A204.1 (cell line): ENCODE results near the gene NFAT5.
"Not testable (repeated sequence)": the region's sequence is repeated elsewhere in the genome, so short reads cannot be mapped to it uniquely, and the experiment has no call there.

Source experiments
- FAIRE-seq: peaks from 2 replicates; lab custom pipeline; 2012; peaks lifted over from hg19 to GRCh38; lab: Jason Lieb, UNC

The NFAT5 gene

GRCh38 chr16:69637206-69637865 is 71.6 kb downstream of the NFAT5 start:
- FAIRE-seq = not testable (repeated sequence)

DNA sequence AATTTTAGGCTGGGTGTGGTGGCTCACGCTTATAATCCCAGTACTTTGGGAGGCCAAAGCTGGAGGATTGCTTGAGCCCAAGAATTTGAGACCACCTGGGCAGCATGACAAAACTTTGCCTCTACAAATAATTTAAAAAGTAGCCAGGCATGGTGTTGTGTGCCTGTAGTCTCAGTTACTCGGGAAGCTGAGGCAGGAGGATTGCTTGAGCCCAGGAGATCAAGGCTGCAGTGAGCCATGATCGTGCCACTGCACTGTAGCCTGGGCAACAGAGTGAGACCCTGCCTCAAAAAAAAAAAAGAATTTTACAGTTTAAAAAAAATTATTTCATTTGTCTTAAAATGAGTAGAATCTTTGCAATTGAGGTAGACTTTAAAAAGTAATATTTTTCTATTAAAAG is 78.2 kb downstream of the NFAT5 start:
- FAIRE-seq = not testable (repeated sequence)

DNA sequence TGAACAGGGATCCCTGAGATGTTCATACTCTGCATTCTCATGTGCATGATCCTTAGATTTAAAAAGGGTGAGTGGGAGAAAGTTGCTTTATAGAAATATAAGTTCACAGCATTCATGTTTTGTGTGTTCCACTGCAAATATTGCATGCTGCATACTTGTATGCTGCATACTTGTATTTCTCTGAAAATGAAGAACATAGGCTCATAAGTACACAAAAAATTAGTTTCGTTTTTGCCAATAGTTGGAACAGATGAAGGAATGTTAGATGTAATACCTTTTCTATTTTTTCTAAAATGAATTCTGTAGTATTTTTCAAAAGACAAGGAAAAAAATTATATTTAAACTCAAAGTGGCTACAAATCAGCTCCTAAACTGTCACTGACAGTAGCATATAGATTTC is 79.0 kb downstream of the NFAT5 start:
- peak; percentile 70 for FAIRE-seq

DNA sequence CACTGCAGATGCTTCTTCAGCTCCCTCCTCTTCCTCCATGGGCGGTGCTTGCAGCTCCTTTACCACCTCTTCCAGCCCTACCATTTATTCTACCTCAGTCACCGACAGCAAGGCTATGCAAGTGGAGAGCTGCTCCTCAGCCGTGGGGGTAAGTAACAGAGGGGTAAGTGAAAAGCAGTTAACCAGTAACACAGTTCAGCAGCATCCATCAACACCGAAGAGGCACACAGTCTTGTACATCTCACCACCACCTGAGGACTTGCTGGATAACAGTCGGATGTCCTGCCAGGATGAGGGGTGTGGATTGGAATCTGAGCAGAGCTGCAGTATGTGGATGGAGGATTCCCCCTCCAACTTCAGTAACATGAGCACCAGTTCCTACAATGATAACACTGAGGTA is 81.3 kb downstream of the NFAT5 start:
- FAIRE-seq = no peak

GRCh38 chr16:69651217-69651616 is 85.5 kb downstream of the NFAT5 start:
- no peak for FAIRE-seq

GRCh38 chr16:69654280-69654931 is 88.6 kb downstream of the NFAT5 start:
- FAIRE-seq = no peak

GRCh38 chr16:69660166-69660565 is 94.4 kb downstream of the NFAT5 start:
- FAIRE-seq = no peak

DNA sequence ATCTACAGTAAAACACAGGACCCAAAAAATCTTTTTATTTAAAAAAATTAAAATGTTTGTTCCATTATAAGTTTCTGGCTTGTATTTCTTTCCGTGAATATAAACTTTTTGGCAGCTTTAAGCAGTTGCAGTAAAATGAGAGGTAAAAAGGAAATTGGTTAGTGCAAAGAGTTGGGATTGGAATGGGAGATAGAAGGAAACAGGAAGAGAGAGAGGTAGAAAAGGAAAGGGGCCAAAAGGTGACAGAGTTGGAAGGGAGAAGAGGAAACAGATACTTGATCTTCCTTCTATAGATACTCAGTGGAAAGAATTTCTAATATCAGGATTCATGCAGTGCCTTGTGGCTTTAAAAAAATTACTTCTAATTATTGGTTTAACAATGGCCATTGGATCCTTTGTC is 97.1 kb downstream of the NFAT5 start:
- no peak for FAIRE-seq

DNA sequence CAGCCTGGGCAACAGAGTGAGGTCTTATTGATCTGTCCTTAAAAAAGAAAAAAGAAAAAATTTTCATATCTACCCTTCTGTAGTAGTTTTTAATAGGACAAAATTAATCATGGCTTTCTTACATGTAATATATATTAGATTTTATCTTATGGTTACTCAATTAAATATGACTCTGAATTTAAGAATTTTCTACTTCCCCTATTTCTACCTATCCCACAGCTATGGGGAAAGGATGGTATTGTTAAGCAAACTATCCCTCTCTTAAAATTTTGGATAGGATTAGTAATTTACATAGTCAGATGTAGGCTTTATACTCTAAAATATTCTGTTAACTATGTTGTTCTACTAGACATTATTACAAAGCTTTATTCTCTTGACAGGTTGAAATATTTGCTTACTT is 98.1 kb downstream of the NFAT5 start:
- no peak for FAIRE-seq

DNA sequence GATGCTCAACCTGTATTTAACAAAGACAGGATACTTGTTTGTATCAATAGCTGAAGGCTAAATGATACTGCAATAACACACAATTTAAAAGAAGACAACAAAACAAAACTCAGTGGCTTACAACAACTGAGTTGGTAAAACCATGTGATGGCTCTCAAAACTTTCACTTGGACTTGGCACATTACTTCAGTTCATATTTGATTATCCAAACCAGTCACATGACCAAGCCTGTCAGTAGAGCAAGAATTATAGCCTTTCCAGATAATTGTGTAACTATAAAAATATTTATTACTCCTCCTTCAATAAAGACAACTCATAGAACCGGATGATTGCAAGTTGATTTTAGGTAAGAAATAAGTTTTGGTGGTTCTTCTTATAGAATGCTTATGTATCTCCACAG is 103.8 kb downstream of the NFAT5 start:
- no peak for FAIRE-seq

GRCh38 chr16:69672315-69672997 is 106.7 kb downstream of the NFAT5 start:
- FAIRE-seq = no peak

DNA sequence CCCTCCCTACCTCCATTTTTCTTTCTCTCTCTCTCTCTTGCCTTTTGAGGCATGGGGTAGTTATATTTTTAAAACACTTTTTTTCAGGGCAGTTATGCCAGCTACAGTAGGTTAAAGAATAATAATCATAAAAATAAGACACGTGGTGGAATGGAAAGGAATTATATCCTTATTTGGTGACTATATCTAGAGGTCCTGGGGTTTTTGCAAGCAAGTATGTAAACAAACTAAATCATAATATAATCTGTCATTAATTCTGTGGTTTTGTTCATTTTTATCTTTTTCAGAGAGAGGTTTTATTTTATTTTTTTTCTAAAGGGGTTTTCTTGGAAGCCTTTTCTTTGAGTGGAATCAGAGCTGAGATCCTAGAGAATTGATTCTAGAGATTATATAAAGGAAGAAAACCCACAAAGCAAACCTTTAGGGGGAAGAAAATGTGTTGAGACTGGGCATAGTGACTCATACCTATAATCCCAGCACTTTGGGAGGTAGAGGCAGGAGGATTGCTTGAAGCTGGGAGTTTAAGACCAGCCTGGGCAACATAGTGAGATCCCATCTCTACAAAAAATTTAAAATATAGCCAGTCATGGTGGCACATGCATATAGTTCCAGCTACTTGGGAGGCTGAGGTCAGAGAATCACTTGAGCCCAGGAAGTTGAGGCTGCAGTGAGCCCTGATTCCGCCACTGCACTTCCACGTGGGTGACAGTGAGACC is 107.4 kb downstream of the NFAT5 start:
- FAIRE-seq = no peak

DNA sequence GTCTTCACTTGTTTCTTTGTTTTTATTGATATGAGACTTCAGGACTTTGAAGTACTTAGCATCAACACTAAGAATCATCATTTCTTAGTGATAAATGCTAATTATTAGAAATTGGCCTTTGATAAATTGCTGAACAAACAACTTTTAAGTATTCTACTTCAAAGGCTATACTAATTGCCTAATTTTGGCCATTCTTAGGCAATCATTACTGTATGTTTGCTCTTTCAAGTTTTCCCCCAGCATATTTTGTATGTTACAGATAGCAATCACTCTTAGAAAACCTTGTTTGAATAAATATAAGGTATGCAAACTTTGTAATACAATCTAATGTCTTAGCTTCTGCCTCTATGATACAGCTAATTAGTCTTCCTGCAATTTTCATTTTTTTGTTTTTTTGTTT is 114.6 kb downstream of the NFAT5 start:
- FAIRE-seq = no peak

- no peak for FAIRE-seq
These were observed 122.8 kb downstream of the NFAT5 start for GRCh38 chr16:69688589-69688988.

GRCh38 chr16:69691980-69692911 is 126.5 kb downstream of the NFAT5 start:
- FAIRE-seq = no peak

- no peak for FAIRE-seq
These were observed 128.2 kb downstream of the NFAT5 start for GRCh38 chr16:69693916-69694315.

- FAIRE-seq = no peak
These were observed 132.6 kb downstream of the NFAT5 start for GRCh38 chr16:69698404-69698803.

DNA sequence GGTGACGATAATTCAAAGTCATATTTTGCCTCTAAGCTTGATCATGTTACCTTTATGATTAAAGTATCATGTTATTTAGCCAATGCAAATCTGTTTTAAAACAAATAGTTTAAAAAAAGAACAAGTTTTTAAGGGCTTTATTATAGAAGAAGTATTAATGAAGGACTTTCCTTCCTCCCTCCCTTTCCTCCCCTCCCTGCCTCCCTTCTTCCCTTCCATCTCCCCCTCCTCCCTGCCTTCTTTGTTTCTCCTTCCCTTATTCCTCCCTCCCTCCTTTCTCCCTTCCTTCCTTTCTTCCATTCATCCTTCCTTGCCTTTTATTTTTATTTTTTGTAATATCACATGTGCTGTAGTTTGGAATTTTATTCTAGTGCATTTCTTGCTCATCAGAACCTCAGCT is 134.1 kb downstream of the NFAT5 start:
- no peak for FAIRE-seq

DNA sequence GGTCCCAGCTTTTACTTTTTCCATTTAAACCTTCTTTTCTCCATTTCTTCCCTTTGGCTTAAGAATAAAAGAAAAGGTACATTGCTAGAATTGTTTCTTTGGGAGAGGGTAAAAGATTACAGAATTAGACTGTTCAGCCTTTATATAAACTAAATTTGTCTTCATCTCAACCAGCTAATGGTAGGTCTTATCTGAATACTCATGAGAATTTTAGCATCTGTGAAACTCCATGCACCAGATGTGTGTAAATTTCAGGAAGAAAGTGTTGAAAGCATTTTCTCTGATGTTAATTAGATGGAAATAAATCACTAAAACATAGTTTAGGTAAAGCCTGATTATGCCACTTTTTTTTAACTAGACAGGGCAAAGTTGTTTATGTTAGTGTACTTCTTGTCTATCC is 135.7 kb downstream of the NFAT5 start:
- FAIRE-seq = no peak

GRCh38 chr16:69701866-69702265 is 136.1 kb downstream of the NFAT5 start:
- FAIRE-seq = no peak

DNA sequence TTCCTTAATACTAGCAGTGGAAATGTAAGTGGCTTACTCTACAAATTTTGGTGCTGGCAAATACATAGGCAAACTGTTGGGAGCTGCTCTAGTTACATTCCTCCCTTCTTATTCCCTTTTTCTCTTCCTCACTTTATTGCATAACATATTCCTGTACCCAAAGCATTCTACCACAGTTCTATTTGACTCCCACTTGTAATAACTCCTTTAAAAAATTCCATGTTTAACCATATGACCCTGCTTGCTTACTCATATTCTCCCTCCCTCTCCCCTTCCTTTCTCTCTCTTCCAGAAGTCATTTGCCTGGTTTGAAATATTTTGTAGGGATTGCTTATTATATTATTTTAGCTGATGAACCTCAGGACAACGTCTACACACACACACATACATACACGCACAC is 137.9 kb downstream of the NFAT5 start:
- no peak for FAIRE-seq
